ENCODE data around the gene SLC1A4. TPM values are rescaled to one million over a fixed set of nuclear protein-coding genes. Genes with fewer than 3 reads are reported as not detected.

The SLC1A4 gene
- total and polyA plus RNA-seq, 4 donors = 3.4 to 23.4 (median 9.6) TPM

GRCh38 chr2:64975232-64975821 lies 13.9 kb upstream of the SLC1A4 start:
- Histone ChIP-seq H3K27me3 (ENCODE audit: control insufficient read depth in 4 of 4, insufficient read depth in 4 of 4, low read length in 3 of 4) (no peaks in the 10 kb centered on the region), H3K4me3 (ENCODE audit: low read depth in 1 of 3, low read length in 3 of 3) (no peak overlapping the region), H3K9ac (ENCODE audit: low read depth in 1 of 2, low read length in 2 of 2) (no peak overlapping the region), H3K9me3 (ENCODE audit: control insufficient read depth in 4 of 4, low read length in 3 of 4) (no peaks in the 10 kb centered on the region), H3K4me1 (ENCODE audit: control insufficient read depth in 4 of 4, insufficient read depth in 4 of 4, low read length in 3 of 4) (peaks cover 0 to 8% (median 6%) of the 10 kb centered on the region in 4 donors), H3K27ac (ENCODE audit: low read depth in 1 of 2, low read length in 2 of 2) (peak overlapping the region; percentile 25 to 60), H3K36me3 (ENCODE audit: control insufficient read depth in 4 of 4, insufficient read depth in 3 of 4, low read depth in 1 of 4, low read length in 3 of 4) (no peaks in the 10 kb centered on the region)
- WGBS = 16% methylated on average over 4 of the region's 4 CpGs
- DNase-seq (ENCODE audit: low spot score) = no peak
- TF ChIP-seq TAF1 (conservative IDR thresholded peaks at IDR 0.05) = no peak
- peak; percentile 74 for TF ChIP-seq FOXA1 (IDR thresholded peaks at IDR 0.05)
- TF ChIP-seq RXRA (IDR thresholded peaks at IDR 0.05) = peak; percentile 72 to 94
- TF ChIP-seq ZBTB33 (IDR thresholded peaks at IDR 0.05) = no peak
- TF ChIP-seq GABPA (IDR thresholded peaks at IDR 0.05 in 1 of 2, conservative IDR thresholded peaks at IDR 0.05 in 1 of 2) = peak in 1 of 2 donors; percentile 53
- peak; percentile 68 for TF ChIP-seq FOXA2 (IDR thresholded peaks at IDR 0.05)
- peak; percentile 70 for TF ChIP-seq SP1 (IDR thresholded peaks at IDR 0.05)
- no peak for TF ChIP-seq HNF4G (IDR thresholded peaks at IDR 0.05)
- peak; percentile 53 for TF ChIP-seq ATF3 (IDR thresholded peaks at IDR 0.05)
- no peak for TF ChIP-seq CTCF (IDR thresholded peaks at IDR 0.05; ENCODE audit: low read depth, low read length, missing input control)
- TF ChIP-seq EGR1 (IDR thresholded peaks at IDR 0.05; ENCODE audit: low read depth in 2 of 2) = peak in 1 of 2 donors; percentile 83
- peak; percentile 55 to 84 for TF ChIP-seq HNF4A (conservative IDR thresholded peaks at IDR 0.05)
- peak; percentile 30 for TF ChIP-seq NR2F2 (IDR thresholded peaks at IDR 0.05)
- TF ChIP-seq JUND (IDR thresholded peaks at IDR 0.05) = peak; percentile 81 to 94
- TF ChIP-seq RAD21 (IDR thresholded peaks at IDR 0.05) = peak; percentile 34 to 45
- TF ChIP-seq YY1 (IDR thresholded peaks at IDR 0.05) = peak; percentile 67
- TF ChIP-seq MAX (IDR thresholded peaks at IDR 0.05) = peak; percentile 94
- TF ChIP-seq REST (IDR thresholded peaks at IDR 0.05) = no peak

Data from liver (tissue), 9 donors.